K562 (cell line): Measurements from ENCODE around the gene NAIF1. TPM values are rescaled to one million over a fixed set of nuclear protein-coding genes. Genes with fewer than 3 reads are reported as not detected.
A peak's percentile ranks its signal among the peaks of the same experiment; 100 is the strongest.

Experiments
- ATAC-seq: fragments of 200-7000 bp; cut with Tn5 transposase; 3 replicates; pipeline ENCODE4 v1.9.1; 2020; ENCODE audit warnings: moderate library complexity
- BruUV-seq: library from RNA; stranded (reverse); fragments of 400-500 nt; replicated peaks from 2 replicates; lab custom pipeline; 2021; lab: Mats Ljungman, UMichigan
- CTCF ChIA-PET: fragments of 300-600 bp; formaldehyde crosslinking; extraction: SDS; loops from one replicate; lab custom pipeline; 2021; ENCODE audit warnings: low intra/inter-chr PET ratio; lab: Yijun Ruan, JAX
- POLR2A ChIA-PET: fragments of 300-600, 350-650 bp; sonication (Branson Sonifier 250); formaldehyde crosslinking; extraction: SDS; loops from one replicate; lab custom pipeline; 2021; ENCODE audit warnings: antibody characterized with exemption, inconsistent platforms; lab: Yijun Ruan, JAX
- DNase-seq, 4 experiments: peaks; one replicate each; pipeline versions ENCODE4 v3.0.0 to v3.0.0-alpha.2; 2011 to 2018; ENCODE audit warnings: low spot score in 3 of 4, mixed read lengths in 3 of 4; ENCODE audit errors: extremely low read depth in 1 of 4
- FAIRE-seq: peaks from 2 replicates; lab custom pipeline; 2011; peaks lifted over from hg19 to GRCh38; lab: Jason Lieb, UNC
- H2AFZ ChIP-seq: 2 replicates; pipeline ENCODE4 v1.6.0; 2011; ENCODE audit warnings: low read depth, low read length, control low read depth, inconsistent platforms
- H3K27ac ChIP-seq: fragments of 200-600 bp; 3 replicates; pipeline ENCODE4 v1.8.0; 2011; ENCODE audit warnings: low read depth, mild to moderate bottlenecking, control low read depth, inconsistent platforms, low read length, moderate library complexity, mixed read lengths; ENCODE audit errors: extremely low read depth
- H3K27me3 ChIP-seq, 2 experiments: fragments of 300-600 bp in 1 of 2; 2 replicates in 1 of 2; 3 replicates in 1 of 2; pipeline versions ENCODE4 v1.6.0 to v1.8.0; 2011; ENCODE audit warnings: inconsistent platforms in 2 of 2, low read length in 2 of 2, mild to moderate bottlenecking in 1 of 2, mixed read lengths in 1 of 2, moderate library complexity in 1 of 2; ENCODE audit not compliant: control insufficient read depth in 2 of 2, insufficient read depth in 2 of 2
- H3K36me3 ChIP-seq: fragments of 300-600 bp; 3 replicates; pipeline ENCODE4 v1.8.0; 2011; ENCODE audit warnings: mild to moderate bottlenecking, low read length, inconsistent platforms; ENCODE audit not compliant: control insufficient read depth, insufficient read depth
- H3K4me1 ChIP-seq, 2 experiments: fragments of 200-600 bp in 1 of 2; replicated peaks in 1 of 2; 2 replicates in 1 of 2; 3 replicates in 1 of 2; pipeline versions ENCODE4 v1.5.1 to v1.8.0; 2011; ENCODE audit warnings: inconsistent platforms in 2 of 2, low read length in 2 of 2, mild to moderate bottlenecking in 1 of 2, mixed read lengths in 1 of 2, moderate library complexity in 1 of 2; ENCODE audit not compliant: control insufficient read depth in 2 of 2, insufficient read depth in 2 of 2
- H3K4me2 ChIP-seq: 2 replicates; pipeline ENCODE4 v1.6.1; 2011; ENCODE audit warnings: low read length, control low read depth, inconsistent platforms, mixed read lengths; ENCODE audit not compliant: insufficient read depth
- H3K4me3 ChIP-seq: fragments of 200-600 bp; sonication (generic), shearing (Covaris generic); 2 replicates; pipeline ENCODE4 v1.5.1; 2016; ENCODE audit warnings: control low read depth, inconsistent platforms
- H3K79me2 ChIP-seq: fragments of 200-600 bp; 3 replicates; pipeline ENCODE4 v1.8.0; 2011; ENCODE audit warnings: low read length, inconsistent platforms; ENCODE audit not compliant: control insufficient read depth, insufficient read depth
- H3K9ac ChIP-seq, 2 experiments: 2 replicates each; pipeline versions ENCODE4 v1.6.0 to v1.6.1; 2011; ENCODE audit warnings: low read depth in 2 of 2, low read length in 2 of 2, control low read depth in 1 of 2, inconsistent platforms in 1 of 2, mild to moderate bottlenecking in 1 of 2, mixed read lengths in 1 of 2; ENCODE audit not compliant: insufficient read depth in 1 of 2
- H3K9me1 ChIP-seq: one replicate; pipeline ENCODE4 v1.6.0; 2011; ENCODE audit warnings: inconsistent platforms, mild to moderate bottlenecking, low read length, moderate library complexity; ENCODE audit not compliant: control insufficient read depth, insufficient read depth
- H3K9me3 ChIP-seq: replicated peaks from 2 replicates; pipeline ENCODE4 v1.5.1; 2011; ENCODE audit warnings: low read depth, low read length, inconsistent platforms; ENCODE audit not compliant: control insufficient read depth, insufficient read depth
- H4K20me1 ChIP-seq: replicated peaks from 2 replicates; pipeline ENCODE4 v1.6.1; 2011; ENCODE audit warnings: low read length, inconsistent platforms, mixed read lengths; ENCODE audit not compliant: control insufficient read depth, insufficient read depth
- ZNF589 ChIP-seq: fragments of 200-800 bp; sonication (Bioruptor generic); IDR thresholded peaks from 2 replicates; pipeline ENCODE4 v1.6.1; 2016; ENCODE audit warnings: low read depth, missing genetic modification characterization, missing compliant biosample characterization
- WGBS: fragments of 100-300 bp; shearing (Covaris generic); methylation state at CpG from one replicate; pipeline ENCODE4 v1.1.6; 2016; ENCODE audit warnings: low coverage, mixed read lengths; ENCODE audit not compliant: insufficient coverage; ENCODE audit errors: missing lambda C conversion rate; 5-methylcytosine and 5-hydroxymethylcytosine counted together
- in situ Hi-C: fragments of 300-500 bp; cut with MboI; formaldehyde crosslinking; loops from 4 replicates; pipeline ENCODE4 v1.15.0; 2018; ENCODE audit warnings: inconsistent platforms, mixed read lengths
- intact Hi-C: fragments of 100-400 bp; cut with micrococcal nuclease; formaldehyde crosslinking; loops from 2 replicates; pipeline ENCODE4 v1.14.2; 2022
- polyA plus RNA-seq, 8 experiments: library from polyadenylated mRNA; depleted of rRNA in 4 of 8; stranded (reverse) in 5 of 8; unstranded in 3 of 8; fragments of >200 nt; fragmentation: Nextera tagmentation in 2 of 8; fragmentation: Illumina TruSeq in 1 of 8; extraction: Ambion mirVana in 2 of 8; extraction: Trizol in 1 of 8; gene quantifications; 2 replicates each; pipeline versions ENCODE4 v1.2.1 to v1.2.3, GENCODE V29; 2011 to 2014; ENCODE audit warnings: inconsistent platforms in 1 of 8, missing spikeins in 1 of 8
- total RNA-seq, 7 experiments: library from RNA; depleted of rRNA in 6 of 7; stranded (reverse); fragments of >200 nt in 6 of 7; fragmentation: Illumina TruSeq in 2 of 7; extraction: Trizol in 2 of 7; gene quantifications; 2 replicates each; pipeline versions ENCODE4 v1.2.1 to v1.2.3, GENCODE V29; 2011 to 2021; ENCODE audit warnings: low replicate concordance in 1 of 7
- TF ChIP-seq, protein P1 (sequence below): IDR thresholded peaks from 2 replicates; pipeline ENCODE4 v1.6.1; 2014; ENCODE audit warnings: antibody characterized with exemption

The NAIF1 gene
- total and polyA plus RNA-seq, 9 of the 15 experiments (the other 6 are each of a cell fraction or from before 2014, with no cell fraction given): 4.8 to 26.6 (median 17.2) TPM

DNA sequence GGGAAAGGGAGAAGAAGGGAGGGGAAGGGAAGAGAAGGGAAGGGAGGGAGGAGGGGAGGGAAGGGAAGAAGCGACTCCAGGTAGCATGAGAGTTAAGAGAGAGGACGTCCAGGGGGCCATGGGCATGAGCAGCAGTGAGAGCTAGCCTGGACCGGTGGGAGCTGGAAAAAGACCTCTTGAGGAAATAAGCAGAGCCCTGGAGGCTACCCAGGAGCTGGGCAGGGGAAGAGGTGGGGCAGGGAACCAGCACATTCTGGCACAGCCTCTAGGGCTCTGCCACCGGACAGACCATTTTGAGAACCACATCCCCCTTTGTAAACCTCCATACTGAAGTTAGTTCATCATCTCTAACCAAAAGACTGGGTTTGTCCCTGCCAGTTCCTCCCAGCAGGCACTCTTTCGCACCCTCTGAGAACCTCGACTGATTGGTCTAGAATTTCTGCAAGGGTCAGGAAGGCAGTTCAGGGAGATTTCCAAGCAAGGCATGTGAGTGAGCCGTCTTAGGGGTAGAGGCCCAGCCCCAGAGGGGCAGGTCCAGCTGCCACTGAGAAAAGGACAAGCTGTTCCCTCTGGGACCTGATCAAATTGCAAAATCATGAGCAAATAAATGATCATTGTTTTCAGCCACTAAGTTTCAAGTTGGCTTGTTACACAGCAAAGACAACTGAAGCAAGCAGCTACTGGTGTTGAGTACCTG is 11.6 kb downstream of the NAIF1 start:
- Histone ChIP-seq H3K27me3 (no peaks in the 10 kb centered on the region), H3K79me2 (no peaks in the 10 kb centered on the region), H2AFZ (peak overlapping the region; percentile 49; the same call in 1 of the 2 replicates), H3K4me3 (no peak overlapping the region), H3K4me1 (peaks cover 8 to 13% of the 10 kb centered on the region in 2 experiments; a peak in 3 of 5 replicates), H3K9ac (peak overlapping the region in 1 of 2 experiments; percentile 75; a peak in 1 of 4 replicates), H4K20me1 (no peaks in the 10 kb centered on the region), H3K36me3 (no peaks in the 10 kb centered on the region), H3K9me1 (no peaks in the 10 kb centered on the region)
- in situ Hi-C loops (no loop called here), intact Hi-C loops (no loop called here)
- FAIRE-seq (no peak), DNase-seq (peak in 1 of 4 experiments; percentile 6), ATAC-seq (no peak)
- 56% methylated on average over 5 of the region's 7 CpGs for WGBS
- BruUV-seq: no TSS peak
- CTCF ChIA-PET: no interaction called here
- POLR2A ChIA-PET: interaction anchor here (0.9 to 1.5 kb wide), 3 partner anchors 11 to 13 kb away, joined by 3 to 4 read pairs (median 3); partner anchors contain the start of genes NAIF1 and SLC25A25
- TF ChIP-seq, protein P1, sequence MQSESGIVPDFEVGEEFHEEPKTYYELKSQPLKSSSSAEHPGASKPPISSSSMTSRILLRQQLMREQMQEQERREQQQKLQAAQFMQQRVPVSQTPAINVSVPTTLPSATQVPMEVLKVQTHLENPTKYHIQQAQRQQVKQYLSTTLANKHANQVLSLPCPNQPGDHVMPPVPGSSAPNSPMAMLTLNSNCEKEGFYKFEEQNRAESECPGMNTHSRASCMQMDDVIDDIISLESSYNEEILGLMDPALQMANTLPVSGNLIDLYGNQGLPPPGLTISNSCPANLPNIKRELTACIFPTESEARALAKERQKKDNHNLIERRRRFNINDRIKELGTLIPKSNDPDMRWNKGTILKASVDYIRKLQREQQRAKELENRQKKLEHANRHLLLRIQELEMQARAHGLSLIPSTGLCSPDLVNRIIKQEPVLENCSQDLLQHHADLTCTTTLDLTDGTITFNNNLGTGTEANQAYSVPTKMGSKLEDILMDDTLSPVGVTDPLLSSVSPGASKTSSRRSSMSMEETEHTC: no peak
- no peak for TF ChIP-seq ZNF589 (CRISPR knock-in tag)
- TF ChIP-seq, all 486 proteins: peak for 0
- no peak overlapping the region for H3K4me2 ChIP-seq
- no peak overlapping the region for H3K27ac ChIP-seq
- H3K9me3 ChIP-seq: no peaks in the 10 kb centered on the region
